Measurements from ENCODE around the gene SPATA16. TPM values are rescaled to one million over a fixed set of nuclear protein-coding genes. Genes with fewer than 3 reads are reported as not detected.

Gene SPATA16
- total RNA-seq, 4 donors from 2014 or later: not detected

- no peak for TF ChIP-seq POLR2A (IDR thresholded peaks at IDR 0.05)
- WGBS, 2 donors: 85 to 91% methylated on average over 5 of the region's 5 CpGs
- intact Hi-C loops (cut with DNase I; ENCODE audit: low total_unique reads): no loop called here
- no peak overlapping the region for H3K4me3 ChIP-seq (ENCODE audit: low read depth, poor library complexity, severe bottlenecking)
- DNase-seq (ENCODE audit: low spot score in 2 of 2): no peak
Observed at GRCh38 chr3:173019378-173019777, 121.7 kb downstream of the SPATA16 start.

- intact Hi-C loops (cut with DNase I; ENCODE audit: low total_unique reads): no loop called here
- no peak overlapping the region for H3K4me3 ChIP-seq (ENCODE audit: low read depth, poor library complexity, severe bottlenecking)
- WGBS, 2 donors: 70 to 82% methylated on average over 2 of the region's 2 CpGs
- TF ChIP-seq CTCF (IDR thresholded peaks at IDR 0.05) (no peak), POLR2A (IDR thresholded peaks at IDR 0.05) (no peak)
- no peak for DNase-seq (ENCODE audit: low spot score in 2 of 2)
Observed at GRCh38 chr3:173018758-173019157, 122.3 kb downstream of the SPATA16 start.

- no peak for TF ChIP-seq CTCF (IDR thresholded peaks at IDR 0.05)
- 64 to 69% methylated on average over 3 of the region's 3 CpGs for WGBS, 2 donors
- DNase-seq (ENCODE audit: low spot score in 2 of 2): no peak
- intact Hi-C loops (cut with DNase I; ENCODE audit: low total_unique reads): no loop called here
- no peak overlapping the region for H3K4me3 ChIP-seq (ENCODE audit: low read depth, poor library complexity, severe bottlenecking)
Observed at GRCh38 chr3:173013219-173013832, 127.7 kb downstream of the SPATA16 start.

GRCh38 chr3:173009410-173009809 lies 131.6 kb downstream of the SPATA16 start:
- H3K4me3 ChIP-seq (ENCODE audit: low read depth, poor library complexity, severe bottlenecking): no peak overlapping the region
- TF ChIP-seq POLR2A (IDR thresholded peaks at IDR 0.05) (no peak), CTCF (IDR thresholded peaks at IDR 0.05) (no peak)
- intact Hi-C loops (cut with DNase I; ENCODE audit: low total_unique reads): no loop called here
- DNase-seq (ENCODE audit: low spot score in 2 of 2): no peak
- WGBS, 2 donors: 93 to 97% methylated on average over 6 of the region's 6 CpGs

GRCh38 chr3:173008978-173009377 lies 132.1 kb downstream of the SPATA16 start:
- TF ChIP-seq CTCF (IDR thresholded peaks at IDR 0.05) (no peak), POLR2A (IDR thresholded peaks at IDR 0.05) (no peak)
- H3K4me3 ChIP-seq (ENCODE audit: low read depth, poor library complexity, severe bottlenecking): no peak overlapping the region
- no peak for DNase-seq (ENCODE audit: low spot score in 2 of 2)
- intact Hi-C loops (cut with DNase I; ENCODE audit: low total_unique reads): no loop called here
- WGBS, 2 donors: 90 to 92% methylated on average over 3 of the region's 3 CpGs

GRCh38 chr3:173007079-173007723 lies 133.8 kb downstream of the SPATA16 start:
- DNase-seq (ENCODE audit: low spot score in 2 of 2): no peak
- H3K4me3 ChIP-seq (ENCODE audit: low read depth, poor library complexity, severe bottlenecking): no peak overlapping the region
- 82 to 85% methylated on average over 3 of the region's 3 CpGs for WGBS, 2 donors
- intact Hi-C loops (cut with DNase I; ENCODE audit: low total_unique reads): no loop called here
- TF ChIP-seq POLR2A (IDR thresholded peaks at IDR 0.05) (no peak), CTCF (IDR thresholded peaks at IDR 0.05) (no peak)

All from lower leg skin (tissue), 4 donors.